Spleen (tissue), 11 donors: ENCODE results near the gene CDC42EP5. TPM values are rescaled to one million over a fixed set of nuclear protein-coding genes. Genes with fewer than 3 reads are reported as not detected.

Experiments used
- DNase-seq: peaks from one replicate; pipeline ENCODE4 v3.0.0-alpha.2; 2020
- H3K27ac ChIP-seq, 8 donors: fragments of 200-600 bp; sonication (generic) in 7 of 8; 1 replicate in 4 of 8; 2 replicates in 4 of 8; pipeline versions ENCODE4 v1.5.0 to v1.8.0; 2016 to 2021; ENCODE audit warnings: inconsistent platforms in 4 of 8, mild to moderate bottlenecking in 4 of 8, moderate library complexity in 1 of 8
- H3K27me3 ChIP-seq, 7 donors: fragments of 200-600 bp; sonication (generic) in 6 of 7; replicated peaks in 1 of 7; 1 replicate in 4 of 7; 2 replicates in 3 of 7; pipeline versions ENCODE4 v1.5.0 to v1.8.0; 2016 to 2021; ENCODE audit warnings: inconsistent platforms in 3 of 7, mild to moderate bottlenecking in 1 of 7
- H3K36me3 ChIP-seq, 6 donors: fragments of 200-600 bp; sonication (generic) in 5 of 6; 1 replicate in 4 of 6; 2 replicates in 2 of 6; pipeline versions ENCODE4 v1.5.0 to v1.8.0; 2016 to 2021; ENCODE audit warnings: inconsistent platforms in 2 of 6
- H3K4me1 ChIP-seq, 6 donors: fragments of 200-600 bp; sonication (generic) in 5 of 6; 1 replicate in 3 of 6; 2 replicates in 3 of 6; pipeline versions ENCODE4 v1.5.0 to v1.8.0; 2016 to 2021; ENCODE audit warnings: inconsistent platforms in 3 of 6
- H3K4me3 ChIP-seq, 8 donors: fragments of 200-600 bp; sonication (generic) in 7 of 8; 1 replicate in 4 of 8; 2 replicates in 4 of 8; pipeline versions ENCODE4 v1.5.0 to v1.8.0; 2016 to 2021; ENCODE audit warnings: inconsistent platforms in 4 of 8, mild to moderate bottlenecking in 4 of 8, moderate library complexity in 2 of 8
- H3K9me3 ChIP-seq, 8 donors: fragments of 200-600 bp; sonication (generic) in 7 of 8; 1 replicate in 4 of 8; 2 replicates in 4 of 8; pipeline versions ENCODE4 v1.5.0 to v1.8.0; 2016 to 2021; ENCODE audit warnings: inconsistent platforms in 4 of 8
- POLR2A ChIP-seq, 3 donors: fragments of 450-650 bp; IDR thresholded peaks; one replicate each; pipeline ENCODE4 v1.5.1; 2017; ENCODE audit warnings: antibody characterized with exemption in 3 of 3, mild to moderate bottlenecking in 1 of 3
- POLR2AphosphoS5 ChIP-seq, 3 donors: sonication (generic); formaldehyde crosslinking; IDR thresholded peaks; one replicate each; pipeline ENCODE4 v1.5.1; 2017; ENCODE audit warnings: antibody characterized with exemption in 3 of 3
- WGBS, 5 donors: extraction: QIAGEN DNeasy Blood & Tissue Kit in 3 of 5; methylation state at CpG; one replicate each; pipeline versions ENCODE4 v1.1.5 to v1.1.7; 2013 to 2018; 5-methylcytosine and 5-hydroxymethylcytosine counted together
- intact Hi-C: fragments of 100-400 bp; cut with DNase I; formaldehyde crosslinking; loops from one replicate; pipeline ENCODE4 v1.15.0; 2023; ENCODE audit warnings: low total_unique reads
- polyA plus RNA-seq, 3 donors: library from polyadenylated mRNA; stranded (reverse); fragments of 200-250 nt; gene quantifications; one replicate each; pipeline ENCODE4 v1.2.1, GENCODE V29; 2013
- total RNA-seq, 7 donors: library from RNA; depleted of rRNA in 3 of 7; stranded (reverse); fragments of >200 nt in 3 of 7; fragmentation: NEBNext Ultra II Directional in 4 of 7; extraction: Animal tissue kit (Norgen Biotek cat#: 25700) in 4 of 7; gene quantifications; one replicate each; pipeline versions ENCODE4 v1.1.0 to v1.2.1, GENCODE V29; 2016 to 2021
- TF ChIP-seq, protein P1 (sequence below), 11 experiments: fragments of 200-600 bp in 7 of 11; fragments of 450-650 bp in 4 of 11; sonication (generic) in 4 of 11; IDR thresholded peaks in 8 of 11; conservative IDR thresholded peaks in 3 of 11; 1 replicate in 7 of 11; 2 replicates in 4 of 11; pipeline versions ENCODE4 v1.4.0 to v1.8.0; 2016 to 2021; ENCODE audit warnings: antibody characterized with exemption in 11 of 11, inconsistent platforms in 4 of 11, mild to moderate bottlenecking in 1 of 11
- donor health status: healthy with polysubstance abuse.
- donor health status: DM: no; HTN: no; CAD: no; lungs with moderate emphysema.
- donor health status: DM: no; HTN: no; CAD: no.
- donor health status: Bipolar disorder and iron deficiency.
- donor health status: healthy.
- donor health status: DM: no; HTN: no; CAD: no.
- donor health status: DM: yes; HTN: yes; CAD: no.

Gene CDC42EP5
- total and polyA plus RNA-seq, 10 donors: 6.6 to 16.1 (median 13.1) TPM

- Histone ChIP-seq H3K27ac (no peak overlapping the region), H3K27me3 (peaks cover 0 to 94% (median 52%) of the 10 kb centered on the region in 7 donors), H3K36me3 (no peaks in the 10 kb centered on the region), H3K9me3 (no peaks in the 10 kb centered on the region), H3K4me1 (peaks cover 0 to 12% (median under 1%) of the 10 kb centered on the region in 6 donors), H3K4me3 (no peak overlapping the region)
- DNase-seq: no peak
- WGBS, 5 donors: 88 to 91% (median 89%) methylated on average over 30 to 36 of the region's 36 CpGs
- TF ChIP-seq POLR2A (IDR thresholded peaks at IDR 0.05): no peak
- TF ChIP-seq, protein P1, sequence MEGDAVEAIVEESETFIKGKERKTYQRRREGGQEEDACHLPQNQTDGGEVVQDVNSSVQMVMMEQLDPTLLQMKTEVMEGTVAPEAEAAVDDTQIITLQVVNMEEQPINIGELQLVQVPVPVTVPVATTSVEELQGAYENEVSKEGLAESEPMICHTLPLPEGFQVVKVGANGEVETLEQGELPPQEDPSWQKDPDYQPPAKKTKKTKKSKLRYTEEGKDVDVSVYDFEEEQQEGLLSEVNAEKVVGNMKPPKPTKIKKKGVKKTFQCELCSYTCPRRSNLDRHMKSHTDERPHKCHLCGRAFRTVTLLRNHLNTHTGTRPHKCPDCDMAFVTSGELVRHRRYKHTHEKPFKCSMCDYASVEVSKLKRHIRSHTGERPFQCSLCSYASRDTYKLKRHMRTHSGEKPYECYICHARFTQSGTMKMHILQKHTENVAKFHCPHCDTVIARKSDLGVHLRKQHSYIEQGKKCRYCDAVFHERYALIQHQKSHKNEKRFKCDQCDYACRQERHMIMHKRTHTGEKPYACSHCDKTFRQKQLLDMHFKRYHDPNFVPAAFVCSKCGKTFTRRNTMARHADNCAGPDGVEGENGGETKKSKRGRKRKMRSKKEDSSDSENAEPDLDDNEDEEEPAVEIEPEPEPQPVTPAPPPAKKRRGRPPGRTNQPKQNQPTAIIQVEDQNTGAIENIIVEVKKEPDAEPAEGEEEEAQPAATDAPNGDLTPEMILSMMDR (IDR thresholded peaks at IDR 0.05 in 8 of 11, conservative IDR thresholded peaks at IDR 0.05 in 3 of 11): no peak
- TF ChIP-seq POLR2AphosphoS5 (IDR thresholded peaks at IDR 0.05): no peak
- intact Hi-C loops: no loop called here
Observed at GRCh38 chr19:54424660-54425381, 48.3 kb downstream of the CDC42EP5 start.

GRCh38 chr19:54424201-54424600, 48.9 kb downstream of the CDC42EP5 start:
- Histone ChIP-seq H3K4me1 (peaks cover 0 to 11% (median 1%) of the 10 kb centered on the region in 6 donors), H3K4me3 (no peak overlapping the region), H3K9me3 (no peaks in the 10 kb centered on the region), H3K36me3 (no peaks in the 10 kb centered on the region), H3K27ac (no peak overlapping the region), H3K27me3 (peaks cover 0 to 94% (median 50%) of the 10 kb centered on the region in 7 donors)
- no peak for DNase-seq
- 81 to 89% (median 87%) methylated on average over 13 to 14 of the region's 14 CpGs for whole genome bisulfite sequencing, 5 donors
- TF ChIP-seq POLR2A (IDR thresholded peaks at IDR 0.05) (no peak), POLR2AphosphoS5 (IDR thresholded peaks at IDR 0.05) (no peak)
- TF ChIP-seq, protein P1 (IDR thresholded peaks at IDR 0.05 in 8 of 11, conservative IDR thresholded peaks at IDR 0.05 in 3 of 11): no peak
- intact Hi-C loops: no loop called here

DNA sequence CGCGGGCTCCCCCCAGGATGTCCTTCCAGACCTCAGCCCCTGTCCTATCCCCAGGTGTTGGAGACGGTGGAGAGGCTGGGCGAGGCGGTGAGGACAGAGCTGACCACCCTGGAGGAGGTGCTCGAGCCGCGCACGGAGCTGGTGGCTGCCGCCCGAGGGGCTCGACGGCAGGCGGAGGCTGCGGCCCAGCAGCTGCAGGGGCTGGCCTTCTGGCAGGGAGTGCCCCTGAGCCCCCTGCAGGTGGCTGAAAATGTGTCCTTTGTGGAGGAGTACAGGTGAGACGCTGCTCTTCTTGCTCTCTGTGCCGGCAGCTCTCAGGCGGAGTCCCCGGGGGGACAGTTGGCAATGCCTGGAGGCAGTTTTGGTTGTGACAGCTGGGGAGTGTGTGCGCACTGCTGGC, 51.0 kb downstream of the CDC42EP5 start:
- Histone ChIP-seq H3K4me1 (peaks cover 0 to 30% (median 16%) of the 10 kb centered on the region in 6 donors), H3K36me3 (no peaks in the 10 kb centered on the region), H3K27me3 (peaks cover 0 to 95% (median 38%) of the 10 kb centered on the region in 7 donors), H3K9me3 (no peaks in the 10 kb centered on the region), H3K4me3 (no peak overlapping the region), H3K27ac (no peak overlapping the region)
- TF ChIP-seq POLR2AphosphoS5 (IDR thresholded peaks at IDR 0.05): no peak
- no peak for TF ChIP-seq POLR2A (IDR thresholded peaks at IDR 0.05)
- TF ChIP-seq, protein P1 (IDR thresholded peaks at IDR 0.05 in 8 of 11, conservative IDR thresholded peaks at IDR 0.05 in 3 of 11): no peak
- no peak for DNase-seq
- intact Hi-C loops: no loop called here
- 78 to 91% (median 83%) methylated on average over 10 to 20 of the region's 20 CpGs for WGBS, 5 donors

DNA sequence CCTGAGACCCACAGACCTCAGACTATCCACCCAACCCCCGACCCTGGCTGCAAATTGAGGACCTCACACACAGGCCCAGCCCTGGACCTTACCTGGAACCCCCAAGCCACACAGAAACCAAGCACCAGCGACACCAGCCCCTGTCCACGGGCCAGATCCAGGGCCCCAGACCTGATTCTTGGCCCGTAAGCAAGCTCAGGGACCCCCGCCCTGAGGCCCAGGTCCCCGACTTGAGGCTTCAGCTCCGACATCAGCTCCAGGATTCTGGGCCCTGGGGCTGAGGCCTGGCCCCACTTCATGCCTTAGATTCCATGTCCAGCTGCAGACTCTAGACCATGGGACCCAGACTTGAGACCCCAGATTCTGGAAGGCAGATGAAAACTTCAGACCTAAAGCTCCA, 51.6 kb downstream of the CDC42EP5 start:
- Histone ChIP-seq H3K4me3 (no peak overlapping the region), H3K4me1 (peaks cover 0 to 30% (median 19%) of the 10 kb centered on the region in 6 donors), H3K36me3 (no peaks in the 10 kb centered on the region), H3K27ac (no peak overlapping the region), H3K9me3 (no peaks in the 10 kb centered on the region), H3K27me3 (peaks cover 5 to 96% (median 42%) of the 10 kb centered on the region in 7 donors)
- DNase-seq: no peak
- TF ChIP-seq POLR2A (IDR thresholded peaks at IDR 0.05) (no peak), POLR2AphosphoS5 (IDR thresholded peaks at IDR 0.05) (no peak)
- TF ChIP-seq, protein P1 (IDR thresholded peaks at IDR 0.05 in 8 of 11, conservative IDR thresholded peaks at IDR 0.05 in 3 of 11): no peak
- 85 to 94% (median 88%) methylated on average over 6 to 7 of the region's 7 CpGs for WGBS, 5 donors
- intact Hi-C loops: no loop called here
